A673 (cell line): ENCODE results near the gene DNAJB4. TPM values are rescaled to one million over a fixed set of nuclear protein-coding genes. Genes with fewer than 3 reads are reported as not detected.

Experiments
- BruUV-seq: library from RNA; stranded (reverse); fragments of 400-500 nt; replicated peaks from 2 replicates; lab custom pipeline; 2021; lab: Mats Ljungman, UMichigan
- CTCF ChIA-PET: fragments of 300-600 bp; sonication (Branson Sonifier 250); formaldehyde crosslinking; loops from one replicate; lab custom pipeline; 2022; ENCODE audit warnings: antibody characterized with exemption; lab: Charles Lee
- POLR2A ChIA-PET: fragments of 300-600 bp; sonication (Branson Sonifier 250); formaldehyde crosslinking; loops from one replicate; lab custom pipeline; 2022; ENCODE audit warnings: antibody characterized with exemption; ENCODE audit not compliant: low non-redundant PET; lab: Charles Lee
- DNase-seq: peaks from one replicate; pipeline ENCODE4 v3.0.0-alpha.2; 2015; ENCODE audit warnings: low spot score
- H3K27ac ChIP-seq: fragments of 200-600 bp; sonication (generic); 2 replicates; pipeline ENCODE4 v1.5.1; 2016; ENCODE audit warnings: mixed run types, low read depth, mild to moderate bottlenecking, mixed read lengths, antibody characterized with exemption, low read length; ENCODE audit not compliant: poor library complexity, severe bottlenecking
- H3K27me3 ChIP-seq: fragments of 200-600 bp; sonication (generic); replicated peaks from 2 replicates; pipeline ENCODE4 v1.6.1; 2017; ENCODE audit warnings: mixed run types, low read depth, mild to moderate bottlenecking, mixed read lengths, antibody characterized with exemption, low read length; ENCODE audit not compliant: insufficient read depth, poor library complexity
- H3K36me3 ChIP-seq: fragments of 200-600 bp; sonication (generic); 2 replicates; pipeline ENCODE4 v1.6.1; 2016; ENCODE audit warnings: mixed run types, mild to moderate bottlenecking, mixed read lengths, antibody characterized with exemption, low read length; ENCODE audit not compliant: insufficient read depth, poor library complexity, severe bottlenecking
- H3K4me1 ChIP-seq: fragments of 200-600 bp; sonication (generic); 2 replicates; pipeline ENCODE4 v1.6.1; 2017; ENCODE audit warnings: mixed run types, mild to moderate bottlenecking, mixed read lengths, antibody characterized with exemption, low read length; ENCODE audit not compliant: insufficient read depth, poor library complexity, severe bottlenecking
- H3K4me3 ChIP-seq: fragments of 200-600 bp; sonication (generic); 2 replicates; pipeline ENCODE4 v1.5.1; 2016; ENCODE audit warnings: low read depth, mixed run types, mild to moderate bottlenecking, mixed read lengths, low read length; ENCODE audit not compliant: poor library complexity, severe bottlenecking
- H3K9me3 ChIP-seq: fragments of 200-600 bp; sonication (generic); 2 replicates; pipeline ENCODE4 v1.6.1; 2016; ENCODE audit warnings: mixed run types, low read depth, mild to moderate bottlenecking, mixed read lengths, antibody characterized with exemption, low read length; ENCODE audit not compliant: poor library complexity, severe bottlenecking
- CTCF ChIP-seq: fragments of 300-800, 200-600 bp; sonication (generic); conservative IDR thresholded peaks from 2 replicates; pipeline ENCODE4 v1.5.1; 2017; ENCODE audit warnings: low read depth, mild to moderate bottlenecking, antibody characterized with exemption, low read length, moderate library complexity, mixed read lengths
- EZH2 ChIP-seq: fragments of 200-600 bp; sonication (generic); IDR thresholded peaks from 2 replicates; pipeline ENCODE4 v1.6.1; 2017; ENCODE audit warnings: borderline replicate concordance, low read depth, mild to moderate bottlenecking, mixed read lengths, antibody characterized with exemption, low read length; ENCODE audit not compliant: poor library complexity, severe bottlenecking
- intact Hi-C: fragments of 100-400 bp; cut with micrococcal nuclease; formaldehyde crosslinking; loops from one replicate; pipeline ENCODE4 v1.10.0; 2022; ENCODE audit not compliant: unreplicated experiment
- total RNA-seq: library from RNA; stranded (reverse); gene quantifications from 2 replicates; pipeline ENCODE4 v1.2.3, GENCODE V29; 2021

The DNAJB4 gene
- total RNA-seq, 1 experiment from 2014 or later = 34.5 TPM

- no peaks in the 10 kb centered on the region for H3K9me3 ChIP-seq
- TF ChIP-seq EZH2 (no peak), CTCF (no peak)
- BruUV-seq = no TSS peak
- no peak overlapping the region for H3K27ac ChIP-seq
- intact Hi-C loops = loop anchor here (10.0 kb wide), 1 partner anchor 244 kb away; no protein-coding TSS in a partner anchor
- CTCF ChIA-PET = no interaction called here
- H3K27me3 ChIP-seq = no peaks in the 10 kb centered on the region
- peaks cover 100% of the 10 kb centered on the region for H3K36me3 ChIP-seq
- H3K4me1 ChIP-seq = no peaks in the 10 kb centered on the region
- H3K4me3 ChIP-seq = no peak overlapping the region
- no peak for DNase-seq
- POLR2A ChIA-PET = interaction anchor here (0.6 kb wide), 1 partner anchor 1519 kb away, joined by 10 read pairs; no protein-coding TSS in a partner anchor
Observed at GRCh38 chr1:77958391-77958790, 46.3 kb upstream of the DNAJB4 start.

GRCh38 chr1:77958850-77959249, 45.9 kb upstream of the DNAJB4 start:
- ChIA-PET CTCF (no interaction called here), POLR2A (no interaction called here)
- H3K27me3 ChIP-seq = no peaks in the 10 kb centered on the region
- H3K9me3 ChIP-seq = no peaks in the 10 kb centered on the region
- no peak overlapping the region for H3K27ac ChIP-seq
- BruUV-seq = no TSS peak
- TF ChIP-seq EZH2 = no peak
- no peak for TF ChIP-seq CTCF
- intact Hi-C loops = loop anchor here (10.0 kb wide), 1 partner anchor 244 kb away; no protein-coding TSS in a partner anchor
- H3K4me3 ChIP-seq = no peak overlapping the region
- peaks cover 100% of the 10 kb centered on the region for H3K36me3 ChIP-seq
- H3K4me1 ChIP-seq = no peaks in the 10 kb centered on the region
- no peak for DNase-seq

GRCh38 chr1:77961392-77961791, 43.3 kb upstream of the DNAJB4 start:
- TF ChIP-seq CTCF = no peak
- no peak for TF ChIP-seq EZH2
- Histone ChIP-seq H3K9me3 (no peaks in the 10 kb centered on the region), H3K27me3 (no peaks in the 10 kb centered on the region), H3K27ac (no peak overlapping the region), H3K36me3 (peaks cover 100% of the 10 kb centered on the region), H3K4me1 (no peaks in the 10 kb centered on the region), H3K4me3 (no peak overlapping the region)
- ChIA-PET POLR2A (no interaction called here), CTCF (no interaction called here)
- no TSS peak for BruUV-seq
- DNase-seq = no peak
- intact Hi-C loops = no loop called here
